HepG2 (cell line): ENCODE measurements around the gene PLGLB2.
"Not testable (repeated sequence)": the region's sequence is repeated elsewhere in the genome, so short reads cannot be mapped to it uniquely, and the experiment has no call there.

ENCODE experiments used
- CTCF ChIP-seq: sonication (generic); formaldehyde crosslinking; IDR thresholded peaks from 2 replicates; pipeline ENCODE4 v1.5.0; 2020; ENCODE audit warnings: mild to moderate bottlenecking, missing genetic modification reagents, moderate library complexity
- GTF2F1 ChIP-seq: fragments of 150-350 bp; IDR thresholded peaks from 2 replicates; pipeline ENCODE4 v1.6.1; 2014; ENCODE audit warnings: low read length
- SIN3A ChIP-seq: IDR thresholded peaks from 2 replicates; pipeline ENCODE4 v1.6.1; 2011; ENCODE audit warnings: low read depth, mild to moderate bottlenecking, control low read depth, low read length, borderline replicate concordance
- ZNF234 ChIP-seq: sonication (generic); formaldehyde crosslinking; conservative IDR thresholded peaks from 2 replicates; pipeline ENCODE4 v1.5.1; 2020; ENCODE audit warnings: mild to moderate bottlenecking, missing genetic modification reagents
- ZNF275 ChIP-seq: sonication (generic); formaldehyde crosslinking; IDR thresholded peaks from 2 replicates; pipeline ENCODE4 v1.8.0; 2022; ENCODE audit warnings: missing genetic modification reagents, mild to moderate bottlenecking, inconsistent platforms, borderline replicate concordance

GRCh38 chr2:87740928-87741327, 7.0 kb upstream of the PLGLB2 start:
- not testable (repeated sequence) for TF ChIP-seq ZNF275; SIN3A; CTCF (CRISPR knock-in tag); ZNF234 (CRISPR knock-in tag); GTF2F1
